ENCODE data around the gene NDFIP2.

DNA sequence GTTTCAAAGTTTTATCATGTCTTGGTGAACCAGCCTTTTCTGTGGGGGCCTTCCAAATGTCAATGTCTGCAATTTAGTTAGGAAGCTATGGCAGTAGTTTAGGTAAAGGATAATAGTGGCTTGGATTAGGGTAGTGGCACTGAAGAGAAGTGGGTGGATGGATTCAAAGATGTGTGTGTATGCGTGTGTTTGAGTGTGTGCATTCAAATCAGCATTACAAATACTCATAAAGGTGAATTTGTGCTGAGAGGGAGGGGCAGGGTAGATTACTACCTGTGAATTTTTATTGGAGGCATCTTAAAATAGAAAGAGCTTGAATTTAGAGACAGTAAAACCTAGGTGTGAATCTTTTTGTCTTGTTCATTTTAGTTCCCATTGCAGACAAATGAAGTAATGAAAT is 16.9 kb downstream of the NDFIP2 start:
- TF ChIP-seq, protein P1, sequence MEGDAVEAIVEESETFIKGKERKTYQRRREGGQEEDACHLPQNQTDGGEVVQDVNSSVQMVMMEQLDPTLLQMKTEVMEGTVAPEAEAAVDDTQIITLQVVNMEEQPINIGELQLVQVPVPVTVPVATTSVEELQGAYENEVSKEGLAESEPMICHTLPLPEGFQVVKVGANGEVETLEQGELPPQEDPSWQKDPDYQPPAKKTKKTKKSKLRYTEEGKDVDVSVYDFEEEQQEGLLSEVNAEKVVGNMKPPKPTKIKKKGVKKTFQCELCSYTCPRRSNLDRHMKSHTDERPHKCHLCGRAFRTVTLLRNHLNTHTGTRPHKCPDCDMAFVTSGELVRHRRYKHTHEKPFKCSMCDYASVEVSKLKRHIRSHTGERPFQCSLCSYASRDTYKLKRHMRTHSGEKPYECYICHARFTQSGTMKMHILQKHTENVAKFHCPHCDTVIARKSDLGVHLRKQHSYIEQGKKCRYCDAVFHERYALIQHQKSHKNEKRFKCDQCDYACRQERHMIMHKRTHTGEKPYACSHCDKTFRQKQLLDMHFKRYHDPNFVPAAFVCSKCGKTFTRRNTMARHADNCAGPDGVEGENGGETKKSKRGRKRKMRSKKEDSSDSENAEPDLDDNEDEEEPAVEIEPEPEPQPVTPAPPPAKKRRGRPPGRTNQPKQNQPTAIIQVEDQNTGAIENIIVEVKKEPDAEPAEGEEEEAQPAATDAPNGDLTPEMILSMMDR (IDR thresholded peaks at IDR 0.05): no peak
- TF ChIP-seq POLR2A (IDR thresholded peaks at IDR 0.05): no peak
